ENCODE measurements around the gene NPTN. TPM values are rescaled to one million over a fixed set of nuclear protein-coding genes. Genes with fewer than 3 reads are reported as not detected.

NPTN gene
- total RNA-seq, 1 donor from 2014 or later = 86.6 TPM

GRCh38 chr15:73602992-73603391 is 30.2 kb downstream of the NPTN start:
- DNase-seq = no peak
- Mint-ChIP-seq H3K27me3 (ENCODE audit: unreplicated experiment) (no peaks in the 10 kb centered on the region), H3K4me3 (ENCODE audit: unreplicated experiment) (no peak overlapping the region), H3K4me1 (ENCODE audit: low read depth, unreplicated experiment) (peaks cover 23% of the 10 kb centered on the region), H3K9me3 (ENCODE audit: unreplicated experiment) (no peaks in the 10 kb centered on the region), H3K36me3 (ENCODE audit: unreplicated experiment) (no peaks in the 10 kb centered on the region), H3K27ac (ENCODE audit: unreplicated experiment) (no peak overlapping the region)
- no peak for TF ChIP-seq CTCF (IDR thresholded peaks at IDR 0.05; ENCODE audit: partially characterized antibody, unreplicated experiment)

- Mint-ChIP-seq H3K4me3 (ENCODE audit: unreplicated experiment) (no peak overlapping the region), H3K4me1 (ENCODE audit: low read depth, unreplicated experiment) (peaks cover 27% of the 10 kb centered on the region), H3K27me3 (ENCODE audit: unreplicated experiment) (no peaks in the 10 kb centered on the region), H3K9me3 (ENCODE audit: unreplicated experiment) (no peaks in the 10 kb centered on the region), H3K27ac (ENCODE audit: unreplicated experiment) (no peak overlapping the region), H3K36me3 (ENCODE audit: unreplicated experiment) (no peaks in the 10 kb centered on the region)
- no peak for TF ChIP-seq CTCF (IDR thresholded peaks at IDR 0.05; ENCODE audit: partially characterized antibody, unreplicated experiment)
- no peak for DNase-seq
Measured at GRCh38 chr15:73602446-73602843, 30.7 kb downstream of the NPTN start.

- Mint-ChIP-seq H3K9me3 (ENCODE audit: unreplicated experiment) (no peaks in the 10 kb centered on the region), H3K4me3 (ENCODE audit: unreplicated experiment) (no peak overlapping the region), H3K27ac (ENCODE audit: unreplicated experiment) (no peak overlapping the region), H3K36me3 (ENCODE audit: unreplicated experiment) (no peaks in the 10 kb centered on the region), H3K4me1 (ENCODE audit: low read depth, unreplicated experiment) (peaks cover 31% of the 10 kb centered on the region), H3K27me3 (ENCODE audit: unreplicated experiment) (no peaks in the 10 kb centered on the region)
- DNase-seq = peak; percentile 62
- TF ChIP-seq CTCF (IDR thresholded peaks at IDR 0.05; ENCODE audit: partially characterized antibody, unreplicated experiment) = no peak
Measured at GRCh38 chr15:73601451-73602445, 31.4 kb downstream of the NPTN start.

GRCh38 chr15:73600413-73601335 is 32.5 kb downstream of the NPTN start:
- Mint-ChIP-seq H3K9me3 (ENCODE audit: unreplicated experiment) (no peaks in the 10 kb centered on the region), H3K4me3 (ENCODE audit: unreplicated experiment) (no peak overlapping the region), H3K4me1 (ENCODE audit: low read depth, unreplicated experiment) (peaks cover 39% of the 10 kb centered on the region), H3K27ac (ENCODE audit: unreplicated experiment) (no peak overlapping the region), H3K36me3 (ENCODE audit: unreplicated experiment) (no peaks in the 10 kb centered on the region), H3K27me3 (ENCODE audit: unreplicated experiment) (no peaks in the 10 kb centered on the region)
- DNase-seq = no peak
- TF ChIP-seq CTCF (IDR thresholded peaks at IDR 0.05; ENCODE audit: partially characterized antibody, unreplicated experiment) = no peak
